H9 (cell line): ENCODE data around the gene FKRP. TPM values are rescaled to one million over a fixed set of nuclear protein-coding genes. Genes with fewer than 3 reads are reported as not detected.
A peak's percentile ranks its signal among the peaks of the same experiment; 100 is the strongest.

ENCODE experiments used
- DNase-seq: peaks from one replicate; pipeline ENCODE4 v3.0.0-alpha.2; 2017
- H2AFZ ChIP-seq: one replicate; pipeline ENCODE4 v1.6.1; 2013; ENCODE audit warnings: mild to moderate bottlenecking, low read length, control low read depth, moderate library complexity
- H2AK5ac ChIP-seq: 2 replicates; pipeline ENCODE4 v1.6.1; 2013; ENCODE audit warnings: low read length, control low read depth, mixed read lengths; ENCODE audit not compliant: insufficient read length
- H2BK120ac ChIP-seq: one replicate; pipeline ENCODE4 v1.6.1; 2013; ENCODE audit warnings: low read depth, mild to moderate bottlenecking, low read length, control low read depth, inconsistent platforms; ENCODE audit not compliant: poor library complexity, severe bottlenecking
- H2BK12ac ChIP-seq: 2 replicates; pipeline ENCODE4 v1.6.1; 2013; ENCODE audit warnings: low read length, control low read depth, mixed read lengths, low read depth; ENCODE audit not compliant: insufficient read length
- H2BK15ac ChIP-seq: 2 replicates; pipeline ENCODE4 v1.6.1; 2013; ENCODE audit warnings: low read depth, low read length, control low read depth
- H2BK20ac ChIP-seq: one replicate; pipeline ENCODE4 v1.6.1; 2013; ENCODE audit warnings: low read depth, mild to moderate bottlenecking, low read length, control low read depth, inconsistent platforms; ENCODE audit not compliant: poor library complexity, severe bottlenecking
- H2BK5ac ChIP-seq: 2 replicates; pipeline ENCODE4 v1.6.1; 2013; ENCODE audit warnings: low read length, control low read depth, mixed read lengths; ENCODE audit not compliant: insufficient read length
- H3K14ac ChIP-seq: 2 replicates; pipeline ENCODE4 v1.6.1; 2013; ENCODE audit warnings: low read length, control low read depth; ENCODE audit not compliant: insufficient read depth
- H3K18ac ChIP-seq: 2 replicates; pipeline ENCODE4 v1.6.1; 2013; ENCODE audit warnings: low read depth, mild to moderate bottlenecking, mixed read lengths, low read length, control low read depth; ENCODE audit not compliant: insufficient read length
- H3K23ac ChIP-seq: 2 replicates; pipeline ENCODE4 v1.6.1; 2013; ENCODE audit warnings: low read length, control low read depth, mixed read lengths, low read depth; ENCODE audit not compliant: insufficient read length
- H3K23me2 ChIP-seq: 2 replicates; pipeline ENCODE4 v1.6.1; 2013; ENCODE audit warnings: low read depth, mild to moderate bottlenecking, mixed read lengths, low read length, control low read depth; ENCODE audit not compliant: insufficient read length, poor library complexity, severe bottlenecking
- H3K27ac ChIP-seq: 2 replicates; pipeline ENCODE4 v1.5.1; 2013; ENCODE audit warnings: low read length, control low read depth, mixed read lengths, low read depth; ENCODE audit not compliant: insufficient read length
- H3K27me3 ChIP-seq: 2 replicates; pipeline ENCODE4 v1.6.1; 2013; ENCODE audit warnings: low read length, control low read depth, inconsistent platforms; ENCODE audit not compliant: insufficient read depth
- H3K4ac ChIP-seq: 2 replicates; pipeline ENCODE4 v1.6.1; 2013; ENCODE audit warnings: low read depth, mild to moderate bottlenecking, control low read depth, inconsistent platforms, low read length, moderate library complexity
- H3K4me1 ChIP-seq: 2 replicates; pipeline ENCODE4 v1.6.1; 2013; ENCODE audit warnings: low read length, control low read depth, inconsistent platforms; ENCODE audit not compliant: insufficient read depth
- H3K4me2 ChIP-seq: 2 replicates; pipeline ENCODE4 v1.6.1; 2013; ENCODE audit warnings: low read length, control low read depth, mixed read lengths; ENCODE audit not compliant: insufficient read length, insufficient read depth
- H3K56ac ChIP-seq: 2 replicates; pipeline ENCODE4 v1.6.1; 2013; ENCODE audit warnings: low read depth, mild to moderate bottlenecking, mixed read lengths, low read length, control low read depth; ENCODE audit not compliant: insufficient read length
- H3K79me1 ChIP-seq: 2 replicates; pipeline ENCODE4 v1.6.1; 2013; ENCODE audit warnings: low read depth, mild to moderate bottlenecking, moderate library complexity, low read length, control low read depth, inconsistent platforms; ENCODE audit not compliant: insufficient read depth, poor library complexity, severe bottlenecking
- H3K79me2 ChIP-seq: 2 replicates; pipeline ENCODE4 v1.6.1; 2013; ENCODE audit warnings: low read length, control low read depth, inconsistent platforms; ENCODE audit not compliant: insufficient read depth
- H3K9ac ChIP-seq: 2 replicates; pipeline ENCODE4 v1.6.1; 2013; ENCODE audit warnings: low read length, control low read depth, mixed read lengths; ENCODE audit not compliant: insufficient read length; ENCODE audit errors: extremely low read depth
- H3K9me3 ChIP-seq: one replicate; pipeline ENCODE4 v1.6.1; 2013; ENCODE audit warnings: low read depth, low read length, inconsistent platforms; ENCODE audit not compliant: control insufficient read depth
- H3T11ph ChIP-seq: one replicate; pipeline ENCODE4 v1.6.1; 2013; ENCODE audit warnings: mild to moderate bottlenecking, low read length, control low read depth, inconsistent platforms
- H4K20me1 ChIP-seq: one replicate; pipeline ENCODE4 v1.6.1; 2013; ENCODE audit not compliant: control insufficient read depth, insufficient read length, insufficient read depth
- H4K5ac ChIP-seq: 2 replicates; pipeline ENCODE4 v1.6.1; 2013; ENCODE audit warnings: low read depth, mild to moderate bottlenecking, mixed read lengths, low read length, control low read depth; ENCODE audit not compliant: insufficient read length
- H4K8ac ChIP-seq: replicated peaks from 2 replicates; pipeline ENCODE4 v1.6.1; 2013; ENCODE audit warnings: low read length, control low read depth, mixed read lengths, low read depth; ENCODE audit not compliant: insufficient read length
- H4K91ac ChIP-seq: 2 replicates; pipeline ENCODE4 v1.6.1; 2013; ENCODE audit warnings: low read depth, mild to moderate bottlenecking, moderate library complexity, mixed read lengths, low read length, control low read depth; ENCODE audit not compliant: insufficient read length
- H3K27ac Mint-ChIP-seq, 3 experiments: 2 replicates in 2 of 3; 3 replicates in 1 of 3; pipeline ENCODE4 v1.8.0; 2020 to 2021; ENCODE audit warnings: mixed read lengths in 3 of 3, mild to moderate bottlenecking in 1 of 3, moderate library complexity in 1 of 3
- H3K27me3 Mint-ChIP-seq: 2 replicates; pipeline ENCODE4 v1.8.0; 2021; ENCODE audit warnings: low read depth, mild to moderate bottlenecking, moderate library complexity, mixed read lengths
- H3K36me3 Mint-ChIP-seq, 3 experiments: 2 replicates in 2 of 3; 3 replicates in 1 of 3; pipeline ENCODE4 v1.8.0; 2020 to 2021; ENCODE audit warnings: low read depth in 3 of 3, mixed read lengths in 3 of 3; ENCODE audit not compliant: insufficient read depth in 1 of 3
- H3K4me1 Mint-ChIP-seq, 2 experiments: 2 replicates each; pipeline ENCODE4 v1.8.0; 2020; ENCODE audit warnings: mixed read lengths in 2 of 2
- H3K4me3 Mint-ChIP-seq, 2 experiments: 2 replicates in 1 of 2; 3 replicates in 1 of 2; pipeline ENCODE4 v1.8.0; 2020 to 2021; ENCODE audit warnings: mild to moderate bottlenecking in 2 of 2, mixed read lengths in 2 of 2, moderate library complexity in 1 of 2
- H3K9me3 Mint-ChIP-seq, 2 experiments: 2 replicates in 1 of 2; 3 replicates in 1 of 2; pipeline ENCODE4 v1.8.0; 2020; ENCODE audit warnings: mild to moderate bottlenecking in 2 of 2, mixed read lengths in 2 of 2, moderate library complexity in 1 of 2
- CTCF ChIP-seq: fragments of 200-600 bp; sonication (generic); conservative IDR thresholded peaks from 3 replicates; pipeline ENCODE4 v1.8.0; 2021; ENCODE audit warnings: antibody characterized with exemption, mild to moderate bottlenecking
- WGBS: extraction: QIAGEN DNeasy Blood & Tissue Kit; methylation state at CpG from one replicate; pipeline ENCODE4 v1.1.7; 2013; ENCODE audit warnings: missing lambda C conversion rate, low lambda C conversion rate, mixed read lengths; ENCODE audit not compliant: insufficient read length; ENCODE audit errors: extremely low coverage; 5-methylcytosine and 5-hydroxymethylcytosine counted together
- total RNA-seq: library from RNA; stranded (reverse); gene quantifications from 2 replicates; pipeline ENCODE4 v1.2.1, GENCODE V29; 2021

Gene FKRP
- total RNA-seq, 1 experiment from 2014 or later, result 42.2 TPM

- Histone ChIP-seq H2BK15ac (no peak overlapping the region), H2AFZ (no peak overlapping the region), H3K18ac (no peak overlapping the region), H4K91ac (no peak overlapping the region), H3K56ac (no peak overlapping the region), H3K9ac (no peak overlapping the region), H3K14ac (no peak overlapping the region), H3K4me1 (no peaks in the 10 kb centered on the region; the same call in 1 of the 2 replicates), H4K5ac (no peak overlapping the region), H3K79me1 (no peaks in the 10 kb centered on the region), H2BK120ac (no peak overlapping the region), H3K27ac (no peak overlapping the region), H3K79me2 (no peaks in the 10 kb centered on the region), H3K27me3 (no peaks in the 10 kb centered on the region), H4K8ac (no peak overlapping the region), H3K23ac (no peak overlapping the region), H3K4ac (no peak overlapping the region), H3K4me2 (no peak overlapping the region), H3T11ph (no peak overlapping the region), H2AK5ac (no peak overlapping the region), H4K20me1 (no peaks in the 10 kb centered on the region), H2BK20ac (no peak overlapping the region), H3K9me3 (no peaks in the 10 kb centered on the region), H2BK5ac (no peak overlapping the region), H3K23me2 (peaks cover 6% of the 10 kb centered on the region), H2BK12ac (no peak overlapping the region)
- peaks cover 33 to 58% (median 58%) of the 10 kb centered on the region in 3 experiments for H3K36me3 Mint-ChIP-seq
- H3K4me3 Mint-ChIP-seq, result no peak overlapping the region; a peak in 1 of 5 replicates
- H3K9me3 Mint-ChIP-seq, result no peaks in the 10 kb centered on the region
- peak overlapping the region in 2 of 3 experiments; percentile 26 to 81; a peak in 3 of 7 replicates for H3K27ac Mint-ChIP-seq
- peaks cover 15 to 17% of the 10 kb centered on the region in 2 experiments for H3K4me1 Mint-ChIP-seq
- peak; percentile 60 for TF ChIP-seq CTCF
- peak; percentile 56 for DNase-seq
- H3K27me3 Mint-ChIP-seq, result no peaks in the 10 kb centered on the region; the same call in 1 of the 2 replicates
- no CpG with 5 or more reads among the region's 16 CpGs for WGBS
Observed at GRCh38 chr19:46721269-46722003, 24.4 kb upstream of the FKRP start.
